C1 segment of cervical spinal cord (tissue), 14 donors: ENCODE measurements around the gene BORA.
"Not testable (repeated sequence)": the region's sequence is repeated elsewhere in the genome, so short reads cannot be mapped to it uniquely, and the experiment has no call there.

Source experiments
- DNase-seq, 14 donors: peaks; one replicate each; lab custom pipeline; 2025; lab: John Stamatoyannopoulos, UW

Gene BORA

DNA sequence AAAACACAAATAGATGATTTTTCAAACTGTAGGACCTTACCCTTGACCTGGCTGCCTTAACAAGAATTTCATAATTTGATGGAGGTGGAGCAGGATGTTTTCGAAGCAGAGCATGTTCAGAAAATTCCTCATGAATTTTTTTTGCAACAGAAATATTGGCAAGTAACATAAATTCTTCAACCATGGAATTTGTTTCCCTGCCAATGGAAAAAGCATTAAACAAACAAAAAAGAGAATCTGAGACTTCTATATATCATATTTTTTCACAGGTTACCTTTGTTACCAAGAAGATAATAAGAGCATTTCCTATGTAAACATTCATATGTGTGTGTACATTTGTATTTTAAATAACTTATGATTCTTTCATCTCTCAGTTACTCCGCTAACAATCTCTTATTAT lies 35.7 kb downstream of the BORA start:
- DNase-seq = no peak

DNA sequence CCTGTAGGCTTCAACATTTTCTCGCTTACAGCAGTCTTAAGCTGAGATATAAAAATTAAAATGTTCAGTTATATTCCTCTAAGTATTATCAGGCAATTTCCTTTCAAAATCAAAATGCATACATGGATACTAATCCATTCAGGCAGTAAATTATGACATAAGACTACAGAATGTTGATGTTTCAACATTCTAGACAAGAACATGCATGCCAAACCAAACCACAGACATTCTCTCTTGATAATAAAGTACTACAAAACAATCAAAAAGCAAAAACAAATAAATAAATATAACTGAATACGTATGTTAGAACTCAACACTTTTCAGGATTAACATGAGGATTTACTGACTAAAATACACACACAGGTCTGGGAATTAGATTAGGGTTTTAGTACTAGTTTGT lies 46.3 kb downstream of the BORA start:
- DNase-seq = no peak

DNA sequence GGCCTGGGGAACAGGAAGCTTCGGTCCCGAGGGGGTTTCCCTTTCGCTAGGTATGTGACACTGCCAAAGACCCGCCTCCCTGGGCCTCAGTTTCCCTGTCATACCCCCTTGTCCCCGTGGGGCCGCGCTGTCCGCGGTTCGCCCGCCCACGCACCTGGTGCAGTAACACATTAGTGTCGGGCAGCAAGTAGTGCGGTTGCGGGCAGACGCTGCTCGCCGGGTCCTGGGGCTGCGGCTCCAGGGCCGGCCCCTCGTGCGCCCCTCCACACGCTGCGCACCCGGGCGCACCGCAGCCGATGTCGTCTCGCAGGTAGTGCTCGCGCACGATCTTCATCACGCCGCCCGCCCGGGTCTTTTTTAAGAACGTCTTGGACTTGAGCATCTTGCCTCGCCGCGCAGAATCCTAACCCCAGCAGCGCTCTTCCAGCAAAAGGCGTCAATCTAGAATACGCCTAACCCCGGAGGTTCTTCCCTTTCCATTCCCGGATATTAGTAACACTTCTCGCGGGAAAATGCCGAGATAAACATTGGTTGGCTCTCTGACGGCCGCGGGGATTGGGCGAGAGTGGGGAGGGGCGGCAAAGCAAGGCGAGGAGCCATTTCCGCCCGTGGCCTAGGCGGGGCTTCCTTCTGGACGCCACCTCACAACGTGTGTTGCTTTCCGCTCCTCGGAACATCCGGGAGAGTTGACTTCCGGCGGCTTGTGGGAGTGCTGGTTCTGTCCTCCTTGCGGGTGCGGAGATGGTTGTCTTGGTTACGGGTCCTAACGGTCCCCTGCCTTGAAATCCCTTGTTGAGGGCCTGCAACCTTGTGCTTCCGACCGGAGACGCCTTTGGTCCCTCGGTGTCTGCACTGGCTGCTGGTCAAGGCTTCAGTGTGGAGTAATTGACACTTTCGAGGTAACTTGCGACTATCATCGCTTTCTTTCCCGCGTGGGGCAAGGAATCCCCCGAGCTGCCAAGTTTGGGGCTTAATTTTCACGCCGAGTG lies 54.0 kb downstream of the BORA start, which contains the start of the genes DIS3 and PIBF1:
Gene DIS3 (minus strand): TSS at position 450 of the 989 bp plus-strand sequence. CDS start 68 bp downstream, at position 382.
Gene PIBF1 (plus strand): TSS at position 683 of the 989 bp plus-strand sequence. CDS start 1,337 bp downstream, outside the sequence.
- peak; percentile 46 to 98 (median 94) for DNase-seq

DNA sequence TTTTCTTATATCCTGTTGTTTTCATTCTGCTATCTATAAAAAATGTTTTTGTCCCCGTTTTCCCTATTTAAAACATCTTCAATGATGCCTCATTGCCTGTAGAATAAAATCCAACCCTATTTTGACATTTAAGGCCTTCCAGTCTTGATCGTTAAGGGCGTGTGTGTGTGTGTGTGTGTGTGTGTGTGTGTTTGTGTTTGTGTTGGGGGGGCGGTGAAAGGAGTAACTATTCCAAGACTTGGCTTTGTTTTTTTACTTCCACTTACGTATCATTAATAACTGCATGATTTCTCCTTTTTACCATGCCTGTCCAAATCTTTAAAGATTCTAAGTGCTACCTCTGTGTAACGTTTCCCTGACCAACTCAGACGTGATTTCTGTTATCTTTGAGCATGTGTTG lies 55.0 kb downstream of the BORA start:
- DNase-seq = no peak

DNA sequence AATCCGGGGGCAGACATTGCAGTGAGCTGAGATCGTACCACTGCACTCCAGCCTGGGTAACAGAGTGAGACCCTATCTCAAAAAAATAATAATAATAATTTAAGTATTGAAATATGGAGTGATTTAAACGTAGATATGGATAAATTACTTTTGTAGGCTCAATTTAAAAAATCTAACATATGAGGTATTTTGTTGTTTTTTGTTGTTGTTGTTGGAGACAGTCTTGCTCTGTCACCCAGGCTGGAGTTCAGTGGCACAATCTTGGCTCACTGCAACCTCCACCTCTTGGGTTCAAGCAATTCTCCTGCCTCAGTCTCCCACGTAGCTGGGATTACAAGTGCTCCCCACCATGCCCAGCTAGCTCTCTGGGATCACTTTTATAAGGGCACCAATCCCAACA lies 57.0 kb downstream of the BORA start:
- DNase-seq = not testable (repeated sequence)

DNA sequence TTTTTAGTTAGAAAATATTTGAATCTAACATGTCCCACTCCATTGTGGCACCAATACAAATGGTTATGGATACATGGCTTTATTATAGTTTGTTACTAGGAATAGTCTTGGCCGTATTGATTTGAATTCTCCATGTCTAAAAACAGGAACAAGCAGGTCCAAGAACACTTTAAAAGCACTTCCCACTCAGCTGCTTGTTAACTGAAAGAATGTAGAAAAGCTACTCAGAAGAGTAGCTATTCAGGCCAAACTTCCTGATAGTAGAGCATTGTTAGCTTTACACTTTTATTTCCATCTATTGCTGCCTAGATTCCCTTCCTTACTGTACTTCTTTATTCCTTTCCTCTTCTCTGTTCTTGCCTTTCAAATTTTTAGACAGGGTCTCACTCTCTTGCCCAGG lies 61.1 kb downstream of the BORA start:
- no peak for DNase-seq

DNA sequence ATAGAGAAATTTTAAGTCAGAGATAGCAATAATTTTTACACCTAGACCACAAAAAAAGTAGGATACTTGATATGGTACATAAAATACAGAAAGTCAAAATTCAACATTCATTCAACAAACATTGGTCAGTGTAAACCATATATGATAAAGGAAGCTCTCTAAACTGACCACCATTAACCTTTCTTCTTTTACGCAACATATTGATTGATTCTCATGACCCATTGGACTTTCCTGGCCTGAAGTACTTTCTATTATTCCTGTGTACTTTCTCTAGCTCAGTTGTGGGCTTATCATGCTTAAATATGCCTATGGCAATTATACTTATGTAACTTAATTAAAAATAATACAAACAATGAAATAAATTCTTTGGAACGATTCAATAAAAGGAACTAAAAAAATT lies 64.9 kb downstream of the BORA start:
- no peak for DNase-seq

DNA sequence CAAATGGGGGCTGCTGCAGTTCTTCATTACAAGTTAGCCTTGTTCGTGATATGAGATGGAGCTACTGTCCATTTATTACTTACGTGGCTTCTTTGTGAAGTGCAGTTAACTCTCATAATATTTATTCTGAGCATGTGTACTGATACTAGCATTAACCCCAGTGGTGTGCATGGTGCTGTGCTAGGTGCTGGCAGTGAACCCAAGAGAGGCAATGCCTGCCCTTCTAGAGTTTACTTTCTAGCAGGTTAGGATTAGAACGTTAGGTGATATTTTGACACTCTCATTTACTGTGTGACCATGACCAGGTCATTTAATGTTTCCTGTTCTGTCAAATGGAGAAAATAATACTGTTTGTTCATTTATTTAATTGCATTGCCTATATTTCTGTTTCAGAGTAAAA lies 71.1 kb downstream of the BORA start:
- no peak for DNase-seq

DNA sequence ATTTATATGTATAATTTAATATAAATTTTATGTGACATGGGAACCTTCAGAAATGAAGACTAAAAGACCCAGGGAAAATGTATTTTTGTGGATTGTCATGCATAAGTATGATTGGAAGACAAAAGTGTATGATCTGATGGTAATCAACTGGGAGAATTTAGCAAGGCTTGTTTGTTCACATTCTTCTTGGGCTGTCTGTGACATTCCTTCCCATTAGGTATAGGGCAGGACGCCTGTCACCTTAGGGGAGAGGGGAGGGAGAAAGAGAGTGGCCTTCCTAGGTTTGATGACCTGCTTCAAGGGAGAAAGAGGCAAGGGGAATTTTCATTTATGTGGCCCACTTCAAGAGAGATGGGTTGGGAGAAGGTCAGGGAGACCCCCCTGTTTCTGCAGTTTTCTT lies 76.6 kb downstream of the BORA start:
- no peak for DNase-seq
